HG03159 (cell line): ENCODE results near the gene PPP1R12C.
A peak's percentile ranks its signal among the peaks of the same experiment; 100 is the strongest.
"Not testable (repeated sequence)": the region's sequence is repeated elsewhere in the genome, so short reads cannot be mapped to it uniquely, and the experiment has no call there.

ENCODE experiments used
- ATAC-seq: cut with Tn5 transposase; IDR thresholded peaks from one replicate; pipeline ENCODE4 v1.9.1; 2021; ENCODE audit warnings: mild to moderate bottlenecking, moderate library complexity; ENCODE audit not compliant: unreplicated experiment

PPP1R12C gene

DNA sequence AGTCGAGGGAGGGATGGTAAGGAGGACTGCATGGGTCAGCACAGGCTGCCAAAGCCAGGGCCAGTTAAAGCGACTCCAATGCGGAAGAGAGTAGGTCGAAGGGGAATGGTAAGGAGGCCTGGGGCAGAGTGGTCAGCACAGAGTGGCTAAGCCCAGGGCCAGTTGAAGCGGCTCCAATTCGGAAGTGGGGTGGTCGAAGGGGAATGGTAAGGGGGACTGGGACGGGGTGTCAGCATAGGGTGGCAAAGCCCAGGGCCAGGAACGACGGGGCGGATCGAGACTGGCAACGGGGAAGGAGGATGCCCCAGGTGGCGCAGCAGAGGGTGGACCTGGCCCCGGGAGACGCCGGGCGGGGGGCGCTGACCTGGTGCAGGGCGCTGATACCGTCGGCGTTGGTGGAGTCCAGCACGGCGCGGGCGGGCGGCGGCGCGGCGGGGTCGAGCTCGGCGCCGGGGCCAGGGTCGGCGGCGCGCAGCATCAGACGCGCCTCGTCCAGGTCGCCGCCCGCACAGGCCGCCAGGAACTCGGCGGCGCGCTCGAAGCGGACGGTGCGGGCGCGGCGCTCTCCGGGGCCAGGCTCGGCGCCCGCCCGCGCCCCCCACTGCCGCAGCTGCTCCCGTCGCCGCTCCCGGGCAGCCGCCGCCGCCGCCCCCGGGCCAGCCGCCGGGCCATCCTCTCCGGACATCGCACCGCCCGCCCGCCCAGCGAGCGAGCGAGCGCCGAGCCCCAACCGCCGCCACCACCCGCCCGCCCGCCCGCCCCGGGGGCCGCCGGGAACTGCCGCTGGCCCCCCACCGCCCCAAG, at the start of gene PPP1R12C:
Gene PPP1R12C, minus strand, starts transcription at position 779 of the 804 bp plus-strand sequence. Its CDS starts 94 bp downstream, at position 685.
- peak; percentile 8 for ATAC-seq

DNA sequence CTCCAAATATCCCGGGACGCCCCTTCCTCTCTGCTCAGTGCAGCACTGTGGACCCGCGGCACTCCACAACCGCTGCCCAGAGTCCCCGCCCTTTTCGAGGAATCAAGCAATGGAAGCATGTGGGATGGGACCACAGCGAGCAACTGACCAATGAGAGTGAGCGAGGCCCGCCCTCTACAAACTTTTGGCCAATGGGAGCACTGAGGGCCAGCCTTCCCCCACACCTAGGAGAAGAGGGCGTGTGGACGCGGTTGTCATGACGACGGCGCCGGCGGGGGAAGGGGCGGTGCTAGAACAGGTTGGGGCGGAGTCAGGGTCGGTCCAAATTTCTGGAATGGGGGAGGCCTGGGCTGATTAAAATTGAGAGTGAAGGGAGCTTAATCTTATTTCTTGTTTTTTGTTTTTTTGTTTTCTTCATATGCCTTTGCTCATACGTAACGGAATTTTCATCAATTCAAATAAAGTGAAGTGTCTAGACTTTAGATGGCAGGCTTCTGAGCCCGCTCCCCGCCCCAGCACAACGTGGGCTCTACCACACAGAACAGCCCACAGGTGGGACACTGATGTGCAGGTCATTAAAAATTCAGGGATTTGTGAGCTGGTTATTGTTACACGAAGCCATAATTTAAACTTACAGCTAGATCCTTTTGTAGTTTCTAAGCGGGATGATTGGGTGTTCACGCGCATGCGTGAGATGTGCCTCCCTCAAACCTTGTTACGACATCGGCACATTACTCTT, 49.3 kb upstream of the PPP1R12C start, which contains the start of gene DNAAF3:
Gene DNAAF3, minus strand, starts transcription at position 84 of the 739 bp plus-strand sequence. CDS start 200 bp downstream, outside the sequence.
- peak; percentile 82 for ATAC-seq

DNA sequence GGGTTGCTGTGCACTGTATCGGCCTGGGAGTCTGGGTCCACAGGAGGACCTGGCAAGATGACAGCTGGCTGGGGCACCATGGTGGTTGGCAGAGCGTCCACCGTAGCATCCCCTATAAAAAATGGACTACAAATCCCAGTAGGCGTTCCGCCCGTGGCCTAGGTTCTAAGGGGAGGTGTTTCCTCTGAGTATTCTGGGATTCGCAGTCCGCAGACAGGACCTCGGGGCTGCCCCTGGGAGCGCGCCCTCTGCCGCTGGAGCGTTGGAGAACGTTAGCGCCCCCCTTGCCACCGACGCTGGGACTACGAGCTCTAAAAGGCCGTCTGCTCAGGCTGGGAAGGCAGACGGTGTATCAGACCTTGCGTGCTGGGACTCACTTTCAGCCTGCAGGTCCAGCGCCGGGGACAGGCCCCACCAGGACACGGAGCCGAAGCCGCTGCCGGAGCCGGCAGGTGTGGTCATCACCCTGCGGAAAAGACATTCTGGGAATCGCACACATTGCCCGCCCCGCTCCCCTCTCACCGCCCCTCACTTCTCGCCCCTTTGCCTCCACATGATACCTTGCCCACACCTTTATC, 48.6 kb upstream of the PPP1R12C start:
- ATAC-seq = peak; percentile 10

DNA sequence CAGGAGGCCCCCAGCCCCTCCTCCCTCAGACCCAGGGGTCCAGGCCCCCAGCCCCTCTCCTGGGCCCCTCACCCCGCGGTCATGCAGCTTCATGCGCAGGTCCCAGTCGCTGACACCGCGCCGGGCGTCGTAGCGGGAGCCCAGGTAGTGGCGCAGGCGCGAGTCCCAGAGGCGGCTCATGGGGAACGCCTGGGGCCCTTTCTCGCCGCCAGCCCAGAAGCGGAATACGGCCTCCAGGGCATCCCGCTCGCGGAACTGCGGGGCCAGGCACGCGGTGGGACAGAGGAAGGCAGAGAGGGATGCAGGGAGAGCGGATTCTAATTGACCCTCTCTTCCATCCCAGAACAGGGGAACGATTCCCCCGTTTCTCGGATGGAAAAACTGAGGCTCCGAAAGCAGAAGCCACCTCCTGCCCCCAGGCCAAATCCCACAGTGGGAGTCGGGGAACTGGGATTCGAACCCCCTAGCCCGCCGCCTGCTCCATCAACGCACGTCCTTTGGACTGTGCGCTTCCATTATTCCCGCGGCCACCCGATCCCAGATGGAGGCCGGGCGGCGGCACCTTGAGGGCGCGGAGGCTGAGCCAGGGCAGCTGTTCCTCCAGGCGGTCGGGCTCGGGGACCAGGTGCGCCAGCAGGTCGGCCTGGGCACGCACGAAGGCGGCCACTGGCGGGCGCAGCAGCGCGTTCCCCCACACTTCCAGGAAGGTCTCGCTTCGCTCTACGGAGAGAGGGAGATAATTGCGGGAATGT, 44.3 kb upstream of the PPP1R12C start:
- no peak for ATAC-seq

DNA sequence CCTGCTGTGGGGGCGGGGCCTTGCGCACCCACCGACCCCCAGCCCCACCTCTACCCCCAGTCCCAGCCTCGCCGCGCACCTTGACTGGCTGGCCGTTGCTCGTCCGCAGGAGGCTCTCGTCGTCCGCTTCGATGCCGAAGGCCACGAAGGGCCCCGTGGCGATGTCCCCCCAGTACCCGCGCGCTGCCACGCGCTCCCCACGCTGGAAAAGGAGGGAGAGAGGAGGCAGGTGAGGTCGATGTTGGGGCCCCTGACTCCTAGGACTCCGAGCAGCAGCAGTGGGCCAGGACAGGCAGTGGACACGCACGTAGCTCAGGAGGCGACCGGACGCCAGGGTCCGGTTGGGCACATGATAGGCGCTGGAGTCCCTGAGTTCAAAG, 43.5 kb upstream of the PPP1R12C start:
- ATAC-seq = no peak

DNA sequence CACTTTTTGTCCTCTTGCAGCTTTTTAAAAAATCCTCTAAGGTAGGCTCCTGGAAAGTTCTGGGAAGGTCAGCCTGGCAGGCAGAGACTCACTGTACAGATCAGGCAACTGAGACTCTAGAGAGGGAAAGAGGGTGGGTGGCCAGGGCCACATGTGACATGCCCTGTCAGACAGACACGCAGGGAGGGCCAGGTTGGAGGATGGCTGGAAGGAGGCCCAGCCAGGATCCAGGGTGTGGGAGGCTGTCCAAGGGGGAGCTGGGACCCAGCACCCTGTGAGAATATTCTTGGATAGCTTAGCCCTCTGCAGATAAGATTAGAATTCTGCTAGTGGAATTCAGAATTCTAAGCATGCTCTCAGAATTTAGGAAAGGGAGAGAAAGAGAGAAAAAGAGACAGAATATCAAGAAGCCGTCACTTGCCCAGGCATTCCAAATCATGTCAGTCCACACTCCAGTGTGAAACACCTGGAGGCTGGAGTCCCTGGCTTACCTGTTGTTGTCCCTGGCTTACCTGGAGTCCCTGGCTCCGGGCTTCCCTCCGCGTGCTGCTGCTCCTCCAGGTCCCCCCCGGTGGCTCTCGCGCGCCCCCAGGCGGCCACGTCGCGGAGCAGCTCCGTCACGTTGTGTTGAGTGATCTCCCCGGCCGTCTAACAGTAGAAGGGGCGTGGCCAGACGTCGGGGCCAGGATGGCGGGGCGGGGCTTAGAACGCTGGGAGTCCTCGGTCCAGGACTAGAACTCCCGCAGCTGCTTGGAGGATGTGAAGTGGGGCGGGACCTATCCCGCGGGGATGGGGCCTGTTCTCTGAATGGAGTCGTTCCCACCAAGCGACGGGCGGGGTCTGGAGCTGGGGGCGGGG, 42.9 kb upstream of the PPP1R12C start:
- ATAC-seq = peak; percentile 86

DNA sequence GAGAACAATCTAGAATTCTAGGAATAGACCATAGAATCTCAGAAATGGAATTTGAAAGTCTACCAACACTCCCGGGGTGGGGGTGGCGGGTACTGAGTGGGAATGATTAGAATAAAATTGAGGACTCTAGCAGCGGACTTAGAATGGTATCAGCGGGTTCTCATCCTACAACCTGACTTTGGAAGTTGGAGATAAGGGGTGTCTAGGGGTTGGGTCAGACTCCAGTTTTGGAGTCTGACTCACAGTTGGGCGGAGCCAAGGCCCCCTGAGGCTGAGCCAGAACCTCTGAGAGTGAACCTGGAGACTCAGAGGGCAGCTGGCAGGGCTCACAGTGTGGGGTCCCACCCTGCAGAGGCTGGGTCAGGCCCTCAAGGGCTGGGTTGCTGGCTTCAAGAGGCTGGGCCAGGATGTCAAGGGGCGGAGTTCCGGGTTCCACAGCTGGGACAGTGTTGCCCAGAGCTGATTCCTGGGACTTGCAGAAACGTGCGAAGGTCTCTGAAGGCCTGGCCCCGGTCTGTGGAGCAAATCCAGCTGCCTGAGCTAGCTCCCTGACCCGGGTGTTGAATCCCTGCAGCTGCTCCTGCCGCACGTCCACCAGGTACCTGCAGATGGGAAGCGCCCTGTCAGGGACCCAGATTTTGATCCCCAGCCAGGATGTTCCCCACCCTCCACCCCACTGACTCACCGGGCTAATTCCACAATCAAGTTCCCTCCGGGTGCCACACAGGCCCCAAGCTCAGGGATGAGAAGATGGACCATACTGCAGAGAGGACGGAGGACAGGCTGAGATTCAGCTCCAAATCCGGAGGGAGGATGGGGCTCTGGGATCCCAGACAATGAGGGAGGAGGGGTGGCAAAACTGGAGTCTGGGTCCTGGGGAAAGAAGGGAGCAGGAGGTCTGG, 41.7 kb upstream of the PPP1R12C start:
- no peak for ATAC-seq

DNA sequence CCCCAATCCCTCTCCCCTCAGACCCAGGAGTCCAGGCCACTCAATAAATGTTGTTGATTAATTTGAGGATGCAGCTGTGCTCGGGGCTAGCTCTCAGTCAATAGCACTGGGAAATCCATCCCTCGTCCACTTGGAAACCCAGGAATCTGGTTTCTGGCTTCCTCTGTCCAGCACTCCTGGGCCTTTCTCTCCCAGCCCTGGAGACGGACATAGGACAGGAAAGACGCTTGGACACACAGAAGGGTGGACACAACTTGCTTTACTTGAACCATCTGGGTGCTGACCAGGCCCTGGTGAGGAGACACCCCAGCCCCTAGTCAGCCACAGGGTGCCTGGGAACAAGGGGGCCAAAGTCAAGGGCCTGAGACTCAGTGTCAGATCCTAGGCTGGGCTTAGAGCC, 41.0 kb upstream of the PPP1R12C start:
- ATAC-seq = no peak

DNA sequence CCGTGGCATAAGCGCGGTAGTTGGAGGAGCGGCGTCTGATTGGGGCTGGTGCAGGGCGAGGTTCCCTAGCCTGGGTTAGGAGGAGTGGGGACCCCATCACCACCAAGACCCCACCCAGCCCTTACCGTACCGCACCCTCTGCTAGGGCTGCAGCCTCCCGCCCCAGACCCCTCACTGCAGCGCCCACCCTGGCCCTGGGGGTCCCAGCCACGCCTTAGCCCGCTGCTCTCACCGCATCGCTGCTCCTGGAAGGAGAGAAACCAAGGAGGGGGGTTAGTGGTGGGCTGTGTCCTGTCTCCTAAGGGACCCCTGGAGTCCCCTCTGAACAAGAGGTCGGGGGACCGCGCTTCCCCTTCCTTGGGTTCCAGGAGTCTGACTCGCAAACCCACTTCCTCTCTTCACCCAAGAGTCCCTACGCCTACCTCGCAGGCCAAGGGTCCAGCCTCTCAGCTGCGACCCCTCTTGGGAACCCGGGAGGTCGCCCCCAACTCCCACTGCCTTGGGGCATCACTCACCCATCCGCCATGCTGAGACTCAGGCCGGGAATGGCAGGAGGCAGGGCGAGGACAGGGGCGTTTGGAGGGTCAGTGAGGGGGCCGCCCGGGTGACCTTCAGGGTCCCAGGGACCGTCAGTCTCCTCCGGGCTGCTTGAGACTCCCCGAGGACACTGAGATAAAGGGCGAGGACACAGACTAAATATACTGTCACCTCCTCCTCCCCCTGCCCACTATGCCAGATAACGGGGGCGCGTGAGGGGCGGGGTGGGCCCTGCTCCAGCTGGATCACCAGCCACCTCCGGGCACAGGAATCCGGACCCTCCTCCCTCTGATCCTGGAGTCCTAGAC, 39.8 kb upstream of the PPP1R12C start, which contains the start of gene TNNI3:
Gene TNNI3, minus strand, starts transcription at position 669 of the 845 bp plus-strand sequence. Its CDS starts 143 bp downstream, at position 526.
- ATAC-seq = no peak

DNA sequence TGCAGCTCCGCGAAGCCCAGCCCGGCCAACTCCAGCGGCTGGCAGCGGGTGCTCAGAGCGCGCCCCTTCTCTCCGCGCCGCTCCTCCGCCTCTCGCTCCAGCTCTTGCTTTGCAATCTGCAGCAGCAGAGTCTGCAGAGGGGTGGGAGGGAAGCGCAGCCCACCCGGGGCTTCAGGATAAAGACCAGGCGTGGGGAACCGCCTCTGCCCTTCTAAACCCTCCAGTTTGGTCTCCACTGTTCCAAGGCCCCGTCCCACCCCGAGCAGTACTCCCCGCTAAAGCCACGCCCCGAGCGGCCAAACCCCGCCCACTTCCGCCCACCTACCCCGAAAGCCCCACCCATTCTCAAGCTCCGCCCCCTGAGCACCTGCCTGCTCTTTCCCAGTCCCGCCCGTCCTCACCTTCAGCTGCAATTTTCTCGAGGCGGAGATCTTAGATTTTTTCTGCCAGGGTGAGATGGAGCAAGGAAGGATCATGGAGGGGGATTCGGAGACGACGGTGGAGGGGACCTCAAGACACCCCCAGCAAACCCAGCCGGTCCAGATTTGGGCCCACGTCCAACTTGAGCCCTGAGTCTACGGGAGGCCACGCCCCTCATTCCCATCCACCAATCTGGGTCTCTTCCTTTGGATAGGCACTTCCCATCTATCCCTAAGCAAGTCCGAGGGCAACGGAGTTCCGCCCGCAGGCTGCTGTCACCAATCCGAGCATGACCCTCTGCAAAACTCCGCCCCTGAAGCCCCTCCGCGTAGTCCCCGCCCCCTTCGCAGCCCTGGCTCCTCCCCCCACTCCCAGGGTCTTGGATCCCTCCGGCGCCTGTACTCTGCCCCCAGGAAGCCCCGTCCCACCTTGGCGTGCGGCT, 39.0 kb upstream of the PPP1R12C start:
- no peak for ATAC-seq

DNA sequence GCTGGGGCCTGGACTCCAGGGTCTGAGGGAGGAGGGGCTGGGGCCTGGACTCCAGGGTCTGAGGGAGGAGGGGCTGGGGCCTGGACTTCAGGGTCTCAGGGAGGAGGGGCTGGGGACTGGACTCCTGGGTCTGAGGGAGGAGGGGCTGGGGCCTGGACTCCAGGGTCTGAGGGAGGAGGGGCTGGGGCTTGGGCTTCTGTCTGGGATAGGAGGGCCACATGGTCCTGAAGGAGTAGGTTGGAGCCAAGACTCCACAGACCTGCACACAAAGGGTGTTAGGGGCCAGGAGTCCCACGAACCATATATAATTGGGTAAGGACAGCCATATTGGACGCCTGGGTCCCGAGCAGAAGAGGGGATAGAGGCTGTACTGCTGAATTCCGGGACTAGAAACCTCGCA, 38.3 kb upstream of the PPP1R12C start:
- not testable (repeated sequence) for ATAC-seq

DNA sequence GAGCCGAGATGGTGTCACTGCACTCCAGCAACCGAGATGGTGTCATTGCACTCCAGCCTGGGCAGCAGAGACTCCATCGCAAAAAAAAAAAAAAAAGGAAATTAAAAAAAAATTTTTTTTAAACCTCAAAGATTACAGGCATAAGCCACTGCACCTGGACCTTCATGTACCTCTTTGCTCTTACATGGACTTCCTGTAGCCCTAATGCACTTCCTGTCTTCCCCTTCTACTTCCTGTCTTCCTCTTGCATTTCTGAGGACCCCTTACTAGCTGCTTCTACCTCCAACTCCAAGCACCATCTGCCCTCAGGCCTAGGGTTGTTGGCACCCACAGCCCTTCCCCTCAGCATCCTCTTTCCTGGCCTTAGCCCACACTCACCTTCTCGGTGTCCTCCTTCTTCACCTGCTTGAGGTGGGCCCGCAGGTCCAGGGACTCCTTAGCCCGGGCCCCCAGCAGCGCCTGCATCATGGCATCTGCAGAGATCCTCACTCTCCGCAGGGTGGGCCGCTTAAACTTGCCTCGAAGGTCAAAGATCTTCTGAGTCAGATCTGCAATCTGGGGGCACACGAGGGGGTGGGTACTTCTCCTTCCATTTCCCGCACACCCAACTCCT, 36.3 kb upstream of the PPP1R12C start:
- no peak for ATAC-seq

DNA sequence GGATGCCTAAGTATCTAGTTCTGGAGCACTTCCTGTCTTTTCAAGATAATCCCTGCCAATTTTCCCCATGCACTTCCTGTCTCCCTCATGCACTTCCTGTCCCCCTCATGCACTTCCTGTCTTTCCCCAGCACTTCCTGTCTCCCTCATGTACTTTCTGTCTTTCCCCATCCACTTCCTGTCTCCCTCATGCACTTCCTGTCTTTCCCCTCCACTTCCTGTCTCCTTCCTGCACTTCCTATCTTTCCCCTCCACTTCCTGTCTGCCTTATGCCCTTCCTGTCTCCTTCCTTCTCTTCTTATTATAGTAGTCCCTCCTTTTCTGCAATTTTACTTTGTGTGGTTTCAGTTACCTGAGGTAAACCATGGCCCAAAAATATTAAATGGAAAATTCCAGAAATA, 34.6 kb upstream of the PPP1R12C start:
- no peak for ATAC-seq

DNA sequence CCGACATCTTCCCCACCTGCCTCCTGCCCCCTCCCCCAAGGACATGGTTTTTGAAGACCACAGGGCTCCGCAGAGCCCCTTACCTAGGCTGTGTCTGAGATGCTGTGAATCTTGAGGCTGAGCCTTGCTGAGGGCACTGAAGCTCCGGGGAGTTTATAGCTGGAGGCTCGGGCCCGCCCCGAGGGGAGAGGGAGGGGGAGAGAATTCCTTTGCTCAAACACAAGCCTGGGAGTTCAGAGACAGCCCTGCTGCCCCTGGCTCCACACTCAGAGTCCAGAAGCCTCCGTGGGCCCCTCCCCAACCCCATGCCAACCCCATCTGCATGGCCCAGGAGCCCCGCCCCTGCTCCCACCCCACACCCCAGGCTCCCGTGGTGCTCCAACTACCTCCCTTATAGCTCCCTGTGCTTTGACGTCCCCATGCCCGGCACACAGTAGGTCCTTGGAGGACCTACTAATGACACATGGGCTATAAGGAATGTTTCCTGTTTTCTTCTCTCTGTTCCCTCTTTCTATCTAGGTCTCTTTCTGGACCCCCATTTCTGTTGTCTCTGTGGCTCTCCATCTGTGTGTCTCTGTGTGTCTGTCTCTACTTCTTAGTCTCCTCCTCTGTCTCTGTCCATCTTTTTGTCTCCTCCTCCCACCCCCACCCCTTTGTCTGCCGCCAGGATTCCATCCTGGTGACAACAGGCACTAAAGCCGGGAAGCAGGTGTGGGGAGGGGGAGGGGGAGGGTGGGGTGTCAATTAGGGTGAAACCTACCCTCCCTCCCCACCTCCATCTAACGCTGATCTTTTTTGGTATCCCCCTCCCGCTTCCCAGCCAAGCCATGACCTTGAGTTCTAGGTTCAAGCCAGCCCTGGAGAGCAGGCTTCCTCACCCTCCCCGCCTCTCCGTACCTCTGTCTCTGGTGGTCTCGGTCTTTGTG, 31.9 kb upstream of the PPP1R12C start, which contains the start of gene TNNT1:
Gene TNNT1, minus strand, starts transcription at position 129 of the 926 bp plus-strand sequence. CDS start 2,049 bp downstream, outside the sequence.
- ATAC-seq = no peak

DNA sequence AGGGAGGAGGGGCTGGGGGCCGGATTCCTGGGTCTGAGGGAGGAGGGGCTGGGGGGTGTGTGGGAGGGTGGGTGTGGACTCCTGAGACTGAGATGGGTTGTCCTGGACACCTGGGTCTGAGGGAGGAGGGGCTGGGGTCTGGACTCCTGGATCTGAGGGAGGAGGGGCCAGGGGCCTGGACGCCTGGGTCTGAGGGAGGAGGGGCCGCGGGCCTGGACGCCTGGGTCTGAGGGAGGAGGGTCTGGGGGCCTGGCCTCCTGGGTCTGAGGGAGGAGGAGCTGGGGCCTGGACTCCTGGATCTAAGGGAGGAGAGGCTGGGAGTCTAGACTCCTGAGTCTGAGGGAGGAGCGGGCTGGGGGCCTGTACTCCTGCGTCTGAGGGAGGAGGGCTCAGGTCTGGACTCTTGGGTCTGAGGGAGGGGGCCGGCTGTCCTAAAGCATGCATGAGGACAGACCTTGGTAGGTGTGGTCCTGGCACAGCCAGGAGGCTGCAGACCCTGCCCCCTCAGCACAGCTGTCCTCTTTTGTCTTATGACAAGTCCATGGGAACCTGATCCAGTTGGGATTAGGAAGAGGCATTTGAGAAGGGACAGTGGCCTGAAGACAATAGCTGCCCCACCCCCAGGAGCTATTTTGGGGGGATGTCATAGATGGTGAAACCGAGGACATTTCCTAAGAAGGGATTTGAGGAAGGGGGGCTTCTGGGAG, 30.3 kb upstream of the PPP1R12C start:
- no peak for ATAC-seq
